ENCODE results near the gene ANGPTL7. TPM values are rescaled to one million over a fixed set of nuclear protein-coding genes. Genes with fewer than 3 reads are reported as not detected.

ANGPTL7 gene
- total RNA-seq, 4 donors from 2014 or later: 0.82 to 1.9 (median 0.88) TPM; not detected in 1

DNA sequence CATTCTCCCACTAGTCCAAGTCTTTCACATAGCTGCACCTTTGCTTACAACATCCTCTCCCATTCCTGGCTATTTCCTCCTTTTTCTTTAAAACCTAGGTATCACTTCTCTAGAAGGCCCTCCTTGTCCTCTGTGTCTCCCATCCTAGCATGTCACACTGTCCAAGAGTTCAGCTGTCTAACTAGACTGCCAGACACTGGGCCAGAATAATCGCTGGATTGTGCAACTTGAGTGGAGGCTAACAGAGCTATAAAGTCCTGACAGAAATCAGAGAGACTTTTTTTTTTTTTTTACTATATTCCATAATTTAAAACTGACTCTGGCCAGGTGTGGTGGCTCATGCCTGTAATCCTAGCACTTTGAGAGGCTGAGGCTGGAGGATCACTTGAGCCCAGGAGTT, 4.2 kb upstream of the ANGPTL7 start:
- no peak overlapping the region for H3K4me3 ChIP-seq
- H3K36me3 ChIP-seq: no peaks in the 10 kb centered on the region
- H3K27ac ChIP-seq: no peak overlapping the region
- TF ChIP-seq, protein P1, sequence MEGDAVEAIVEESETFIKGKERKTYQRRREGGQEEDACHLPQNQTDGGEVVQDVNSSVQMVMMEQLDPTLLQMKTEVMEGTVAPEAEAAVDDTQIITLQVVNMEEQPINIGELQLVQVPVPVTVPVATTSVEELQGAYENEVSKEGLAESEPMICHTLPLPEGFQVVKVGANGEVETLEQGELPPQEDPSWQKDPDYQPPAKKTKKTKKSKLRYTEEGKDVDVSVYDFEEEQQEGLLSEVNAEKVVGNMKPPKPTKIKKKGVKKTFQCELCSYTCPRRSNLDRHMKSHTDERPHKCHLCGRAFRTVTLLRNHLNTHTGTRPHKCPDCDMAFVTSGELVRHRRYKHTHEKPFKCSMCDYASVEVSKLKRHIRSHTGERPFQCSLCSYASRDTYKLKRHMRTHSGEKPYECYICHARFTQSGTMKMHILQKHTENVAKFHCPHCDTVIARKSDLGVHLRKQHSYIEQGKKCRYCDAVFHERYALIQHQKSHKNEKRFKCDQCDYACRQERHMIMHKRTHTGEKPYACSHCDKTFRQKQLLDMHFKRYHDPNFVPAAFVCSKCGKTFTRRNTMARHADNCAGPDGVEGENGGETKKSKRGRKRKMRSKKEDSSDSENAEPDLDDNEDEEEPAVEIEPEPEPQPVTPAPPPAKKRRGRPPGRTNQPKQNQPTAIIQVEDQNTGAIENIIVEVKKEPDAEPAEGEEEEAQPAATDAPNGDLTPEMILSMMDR (IDR thresholded peaks at IDR 0.05): no peak
- no peak for TF ChIP-seq POLR2A (IDR thresholded peaks at IDR 0.05)
- DNase-seq: peak in 1 of 2 donors; percentile 23
- no peaks in the 10 kb centered on the region for H3K27me3 ChIP-seq
- intact Hi-C loops (cut with DNase I; ENCODE audit: low total_unique reads): no loop called here
- H3K9me3 ChIP-seq: no peaks in the 10 kb centered on the region
- H3K4me1 ChIP-seq: no peaks in the 10 kb centered on the region

DNA sequence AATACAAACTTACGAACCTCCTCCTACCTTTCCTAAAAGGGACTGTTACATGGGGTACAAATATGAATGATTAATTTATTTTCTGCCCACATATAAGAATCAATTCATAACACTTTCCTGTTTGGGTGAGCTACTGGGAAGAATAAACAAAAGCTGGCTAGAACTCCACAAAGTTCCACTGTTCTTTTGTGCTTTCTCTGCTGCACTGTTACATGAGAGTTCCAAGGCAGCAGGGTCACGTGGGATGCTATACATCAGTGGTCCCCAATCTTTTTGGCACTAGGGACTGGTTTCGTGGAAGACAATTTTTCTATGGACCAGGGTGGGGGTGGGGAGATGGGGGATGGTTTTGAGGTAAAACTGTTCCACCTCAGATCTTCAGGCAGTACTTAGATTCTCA, 2.2 kb upstream of the ANGPTL7 start:
- no peak overlapping the region for H3K27ac ChIP-seq
- no peaks in the 10 kb centered on the region for H3K27me3 ChIP-seq
- no peak overlapping the region for H3K4me3 ChIP-seq
- H3K4me1 ChIP-seq: no peaks in the 10 kb centered on the region
- H3K9me3 ChIP-seq: no peaks in the 10 kb centered on the region
- intact Hi-C loops (cut with DNase I; ENCODE audit: low total_unique reads): no loop called here
- TF ChIP-seq POLR2A (IDR thresholded peaks at IDR 0.05): no peak
- TF ChIP-seq, protein P1 (IDR thresholded peaks at IDR 0.05): no peak
- DNase-seq: no peak
- no peaks in the 10 kb centered on the region for H3K36me3 ChIP-seq

DNA sequence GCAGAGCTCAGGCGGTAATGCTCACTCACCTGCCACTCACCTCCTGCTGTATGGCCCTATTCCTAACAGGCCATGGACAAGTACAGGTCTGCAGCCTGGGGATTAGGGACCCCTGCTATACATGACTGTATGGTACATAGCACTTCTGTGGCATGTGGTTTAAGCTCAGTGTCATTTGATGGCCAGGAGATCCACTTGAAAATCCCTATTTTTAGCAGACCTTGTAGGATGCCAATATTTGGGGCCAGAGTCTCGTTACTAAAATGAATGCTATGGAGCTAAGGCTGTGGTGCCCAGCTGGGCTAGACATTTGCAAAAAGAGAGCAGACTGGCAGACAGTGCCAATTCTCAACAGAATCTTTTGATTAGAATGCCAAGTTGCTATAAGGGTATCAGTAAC, 1.7 kb upstream of the ANGPTL7 start:
- no peaks in the 10 kb centered on the region for H3K9me3 ChIP-seq
- no peak for TF ChIP-seq POLR2A (IDR thresholded peaks at IDR 0.05)
- TF ChIP-seq, protein P1 (IDR thresholded peaks at IDR 0.05): no peak
- DNase-seq: no peak
- no peaks in the 10 kb centered on the region for H3K27me3 ChIP-seq
- H3K27ac ChIP-seq: no peak overlapping the region
- H3K4me1 ChIP-seq: no peaks in the 10 kb centered on the region
- no peak overlapping the region for H3K4me3 ChIP-seq
- no peaks in the 10 kb centered on the region for H3K36me3 ChIP-seq
- intact Hi-C loops (cut with DNase I; ENCODE audit: low total_unique reads): no loop called here

DNA sequence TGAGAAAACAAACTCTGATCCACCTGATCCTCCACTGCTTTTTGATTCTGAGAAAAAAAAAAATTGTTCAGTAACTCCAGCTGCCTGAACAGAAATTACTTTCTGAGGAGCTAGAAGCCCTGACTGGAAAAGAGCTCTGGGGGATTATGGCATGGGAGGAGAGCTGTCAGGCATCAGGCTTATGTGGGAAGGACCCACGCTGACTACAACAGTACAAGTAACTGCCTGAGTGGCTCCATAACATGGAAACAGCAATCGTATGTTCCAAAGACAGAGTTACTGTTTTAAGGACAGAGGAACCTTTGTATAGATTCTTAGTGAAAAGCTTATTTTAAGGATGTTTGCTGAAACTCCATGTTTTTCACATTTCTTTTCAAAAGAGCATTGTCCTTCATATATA, 1.2 kb upstream of the ANGPTL7 start:
- no peaks in the 10 kb centered on the region for H3K4me1 ChIP-seq
- H3K4me3 ChIP-seq: no peak overlapping the region
- H3K27me3 ChIP-seq: no peaks in the 10 kb centered on the region
- no peak overlapping the region for H3K27ac ChIP-seq
- no peaks in the 10 kb centered on the region for H3K9me3 ChIP-seq
- intact Hi-C loops (cut with DNase I; ENCODE audit: low total_unique reads): no loop called here
- DNase-seq: no peak
- TF ChIP-seq, protein P1 (IDR thresholded peaks at IDR 0.05): no peak
- TF ChIP-seq POLR2A (IDR thresholded peaks at IDR 0.05): no peak
- no peaks in the 10 kb centered on the region for H3K36me3 ChIP-seq

DNA sequence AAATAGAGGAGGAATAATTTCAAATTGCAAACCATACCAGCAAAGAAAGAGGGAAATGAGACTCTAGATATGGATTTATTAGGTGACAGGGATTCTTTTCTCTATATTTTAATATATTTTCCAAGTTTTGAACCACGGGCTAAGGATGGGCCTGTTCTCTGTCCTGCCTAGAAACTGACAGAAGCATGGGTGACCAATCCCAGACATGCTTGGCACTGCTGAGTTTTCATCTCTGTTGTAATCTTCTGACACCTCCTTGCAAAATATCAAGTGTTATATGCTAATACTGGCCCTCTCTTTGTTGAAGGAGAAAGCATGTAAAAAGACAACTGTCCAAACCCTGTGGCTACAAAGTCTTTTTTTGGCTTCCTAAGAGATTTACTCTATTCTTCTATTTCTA, 774 bp upstream of the ANGPTL7 start:
- Histone ChIP-seq H3K27me3 (no peaks in the 10 kb centered on the region), H3K27ac (no peak overlapping the region), H3K4me3 (no peak overlapping the region), H3K4me1 (no peaks in the 10 kb centered on the region), H3K36me3 (no peaks in the 10 kb centered on the region), H3K9me3 (no peaks in the 10 kb centered on the region)
- no peak for TF ChIP-seq POLR2A (IDR thresholded peaks at IDR 0.05)
- TF ChIP-seq, protein P1 (IDR thresholded peaks at IDR 0.05): no peak
- intact Hi-C loops (cut with DNase I; ENCODE audit: low total_unique reads): no loop called here
- no peak for DNase-seq
